Effector memory CD4-positive, alpha-beta T cell (primary cell): Measurements from ENCODE around the gene CUX1.
"Not testable (repeated sequence)": the region's sequence is repeated elsewhere in the genome, so short reads cannot be mapped to it uniquely, and the experiment has no call there.

ENCODE experiments used
- DNase-seq, 3 donors: peaks; one replicate each; pipeline ENCODE4 v3.0.0-alpha.2; 2020
- H3K27ac ChIP-seq: 2 replicates; pipeline ENCODE4 v1.7.0; 2013; ENCODE audit warnings: mild to moderate bottlenecking, low read length, moderate library complexity; ENCODE audit not compliant: insufficient read depth, poor library complexity, severe bottlenecking
- H3K27me3 ChIP-seq: replicated peaks from 2 replicates; pipeline ENCODE4 v1.7.0; 2013; ENCODE audit warnings: mild to moderate bottlenecking, low read length; ENCODE audit not compliant: insufficient read depth, control insufficient read depth, poor library complexity, severe bottlenecking
- H3K36me3 ChIP-seq: 2 replicates; pipeline ENCODE4 v1.7.0; 2013; ENCODE audit warnings: mild to moderate bottlenecking, low read length, moderate library complexity; ENCODE audit not compliant: control insufficient read depth, insufficient read depth
- H3K4me1 ChIP-seq: 2 replicates; pipeline ENCODE4 v1.7.0; 2013; ENCODE audit warnings: low read length, mild to moderate bottlenecking; ENCODE audit not compliant: control insufficient read depth, insufficient read depth, poor library complexity, severe bottlenecking
- H3K4me3 ChIP-seq: 2 replicates; pipeline ENCODE4 v1.7.0; 2013; ENCODE audit warnings: low read length, low read depth, mild to moderate bottlenecking; ENCODE audit not compliant: insufficient read depth, poor library complexity, severe bottlenecking
- H3K9me3 ChIP-seq: 2 replicates; pipeline ENCODE4 v1.7.0; 2013; ENCODE audit warnings: mild to moderate bottlenecking, low read length, moderate library complexity; ENCODE audit not compliant: control insufficient read depth

CUX1 gene

GRCh38 chr7:101815826-101816594, 1.4 kb upstream of the CUX1 start:
- H3K36me3 ChIP-seq = no peaks in the 10 kb centered on the region
- DNase-seq = peak; percentile 45 to 61 (median 60)
- no peaks in the 10 kb centered on the region for H3K9me3 ChIP-seq
- peak overlapping the region; percentile 32 for H3K27ac ChIP-seq
- peak overlapping the region; percentile 76 for H3K4me3 ChIP-seq
- H3K27me3 ChIP-seq = no peaks in the 10 kb centered on the region
- H3K4me1 ChIP-seq = peaks cover 8% of the 10 kb centered on the region

GRCh38 chr7:101816595-101817470, 593 bp upstream of the CUX1 start:
- Histone ChIP-seq H3K4me1 (peaks cover 8% of the 10 kb centered on the region), H3K9me3 (no peaks in the 10 kb centered on the region), H3K27me3 (no peaks in the 10 kb centered on the region), H3K27ac (peak overlapping the region; percentile 25), H3K36me3 (no peaks in the 10 kb centered on the region), H3K4me3 (peak overlapping the region; percentile 67)
- DNase-seq = no peak

- H3K36me3 ChIP-seq = no peaks in the 10 kb centered on the region
- no peak overlapping the region for H3K4me3 ChIP-seq
- DNase-seq = no peak
- H3K9me3 ChIP-seq = no peaks in the 10 kb centered on the region
- no peaks in the 10 kb centered on the region for H3K27me3 ChIP-seq
- no peak overlapping the region for H3K27ac ChIP-seq
- peaks cover 8% of the 10 kb centered on the region for H3K4me1 ChIP-seq
These were observed 1.1 kb downstream of the CUX1 start for GRCh38 chr7:101818287-101819071.

- no peak for DNase-seq
- no peak overlapping the region for H3K27ac ChIP-seq
- peaks cover 8% of the 10 kb centered on the region for H3K4me1 ChIP-seq
- H3K27me3 ChIP-seq = no peaks in the 10 kb centered on the region
- no peaks in the 10 kb centered on the region for H3K9me3 ChIP-seq
- no peak overlapping the region for H3K4me3 ChIP-seq
- H3K36me3 ChIP-seq = no peaks in the 10 kb centered on the region
These were observed 1.8 kb downstream of the CUX1 start for GRCh38 chr7:101819183-101819582.

- Histone ChIP-seq H3K36me3 (no peaks in the 10 kb centered on the region), H3K27ac (no peak overlapping the region), H3K27me3 (no peaks in the 10 kb centered on the region), H3K9me3 (no peaks in the 10 kb centered on the region), H3K4me1 (peaks cover 6% of the 10 kb centered on the region), H3K4me3 (no peak overlapping the region)
- DNase-seq = no peak
These were observed 2.6 kb downstream of the CUX1 start for GRCh38 chr7:101819913-101820522.

- Histone ChIP-seq H3K27ac (no peak overlapping the region), H3K27me3 (no peaks in the 10 kb centered on the region), H3K4me3 (no peak overlapping the region), H3K9me3 (no peaks in the 10 kb centered on the region), H3K36me3 (no peaks in the 10 kb centered on the region), H3K4me1 (peaks cover 5% of the 10 kb centered on the region)
- DNase-seq = no peak
These were observed 3.3 kb downstream of the CUX1 start for GRCh38 chr7:101820703-101821102.

- not testable (repeated sequence) for H3K4me1 ChIP-seq, H3K4me3 ChIP-seq, H3K27me3 ChIP-seq, H3K27ac ChIP-seq, DNase-seq, H3K36me3 ChIP-seq, H3K9me3 ChIP-seq
These were observed 5.2 kb downstream of the CUX1 start for GRCh38 chr7:101822632-101823031.

- Histone ChIP-seq H3K27me3 (no peaks in the 10 kb centered on the region), H3K4me3 (no peak overlapping the region), H3K36me3 (no peaks in the 10 kb centered on the region), H3K9me3 (no peaks in the 10 kb centered on the region), H3K4me1 (peaks cover 5% of the 10 kb centered on the region), H3K27ac (no peak overlapping the region)
- no peak for DNase-seq
These were observed 5.7 kb downstream of the CUX1 start for GRCh38 chr7:101823096-101823495.

GRCh38 chr7:101823596-101823995, 6.2 kb downstream of the CUX1 start:
- H3K27me3 ChIP-seq = no peaks in the 10 kb centered on the region
- H3K36me3 ChIP-seq = no peaks in the 10 kb centered on the region
- H3K4me1 ChIP-seq = peaks cover 5% of the 10 kb centered on the region
- DNase-seq = no peak
- H3K9me3 ChIP-seq = no peaks in the 10 kb centered on the region
- no peak overlapping the region for H3K27ac ChIP-seq
- H3K4me3 ChIP-seq = no peak overlapping the region
